Measurements from ENCODE around the gene RHOH.

- no peak for TF ChIP-seq CTCF (IDR thresholded peaks at IDR 0.05; ENCODE audit: low read depth, low read length, poor library complexity, severe bottlenecking)
- no peak for TF ChIP-seq EZH2phosphoT487 (IDR thresholded peaks at IDR 0.05; ENCODE audit: borderline replicate concordance, low read length)
These were observed 85.1 kb downstream of the RHOH start for GRCh38 chr4:40281913-40282312.

All from DOHH2 (cell line).